H1 (cell line): ENCODE results near the gene PMF1. TPM values are rescaled to one million over a fixed set of nuclear protein-coding genes. Genes with fewer than 3 reads are reported as not detected.

ENCODE experiments used
- CTCF ChIA-PET: fragments of 300-600 bp; sonication (Branson Sonifier 250); formaldehyde crosslinking; loops from one replicate; lab custom pipeline; 2021; ENCODE audit not compliant: partially characterized antibody; lab: Charles Lee
- POLR2A ChIA-PET: fragments of 300-600 bp; sonication (Branson Sonifier 250); formaldehyde crosslinking; loops from one replicate; lab custom pipeline; 2021; ENCODE audit warnings: inconsistent platforms; ENCODE audit not compliant: partially characterized antibody; lab: Charles Lee
- DNase-seq, 2 experiments: peaks; one replicate each; pipeline versions ENCODE4 v3.0.0 to v3.0.0-alpha.2; 2010 to 2022; ENCODE audit warnings: low spot score in 2 of 2, low read depth in 1 of 2, mixed read lengths in 1 of 2
- FAIRE-seq: peaks from 2 replicates; lab custom pipeline; 2011; peaks lifted over from hg19 to GRCh38; lab: Jason Lieb, UNC
- H2AFZ ChIP-seq: 2 replicates; pipeline ENCODE4 v1.8.1; 2012; ENCODE audit warnings: low read length, inconsistent platforms
- H2AK5ac ChIP-seq: 2 replicates; pipeline ENCODE4 v1.6.1; 2013; ENCODE audit warnings: low read depth, low read length
- H2BK120ac ChIP-seq: replicated peaks from 2 replicates; pipeline ENCODE3; 2013; ENCODE audit warnings: low read depth, low read length, inconsistent platforms
- H2BK12ac ChIP-seq: 2 replicates; pipeline ENCODE4 v1.6.1; 2013; ENCODE audit warnings: low read depth, low read length
- H2BK15ac ChIP-seq: 2 replicates; pipeline ENCODE4 v1.6.1; 2013; ENCODE audit warnings: low read length
- H2BK20ac ChIP-seq: 2 replicates; pipeline ENCODE4 v1.6.1; 2013; ENCODE audit warnings: low read length
- H2BK5ac ChIP-seq: 2 replicates; pipeline ENCODE4 v1.6.1; 2013; ENCODE audit warnings: low read depth, low read length
- H3K14ac ChIP-seq: 2 replicates; pipeline ENCODE4 v1.6.1; 2013; ENCODE audit warnings: inconsistent platforms; ENCODE audit not compliant: insufficient read length
- H3K18ac ChIP-seq: 2 replicates; pipeline ENCODE4 v1.6.1; 2013; ENCODE audit warnings: low read length; ENCODE audit errors: extremely low read depth
- H3K23ac ChIP-seq: 2 replicates; pipeline ENCODE4 v1.6.1; 2013; ENCODE audit warnings: inconsistent platforms; ENCODE audit not compliant: insufficient read length
- H3K23me2 ChIP-seq: 2 replicates; pipeline ENCODE4 v1.6.1; 2013; ENCODE audit warnings: low read depth, low read length
- H3K27ac ChIP-seq: 2 replicates; pipeline ENCODE4 v1.6.1; 2011; ENCODE audit warnings: low read depth, low read length, inconsistent platforms
- H3K27me3 ChIP-seq, 4 experiments: replicated peaks in 1 of 4; 1 replicate in 1 of 4; 2 replicates in 3 of 4; pipeline versions ENCODE4 v1.6.1 to v1.8.1; 2011 to 2013; ENCODE audit warnings: low read length in 3 of 4, mild to moderate bottlenecking in 3 of 4, inconsistent platforms in 2 of 4, mixed read lengths in 2 of 4, moderate library complexity in 1 of 4; ENCODE audit not compliant: control insufficient read depth in 3 of 4, insufficient read depth in 3 of 4; ENCODE audit errors: extremely low read depth in 1 of 4
- H3K36me3 ChIP-seq, 4 experiments: 2 replicates each; pipeline versions ENCODE4 v1.6.1 to v1.8.1; 2011 to 2013; ENCODE audit warnings: mild to moderate bottlenecking in 4 of 4, low read length in 3 of 4, moderate library complexity in 2 of 4, control low read depth in 1 of 4, inconsistent platforms in 1 of 4; ENCODE audit not compliant: insufficient read depth in 4 of 4, control insufficient read depth in 2 of 4
- H3K4ac ChIP-seq: replicated peaks from 2 replicates; pipeline ENCODE3; 2013; ENCODE audit warnings: low read length, low read depth, mixed read lengths, inconsistent platforms; ENCODE audit not compliant: insufficient read length
- H3K4me1 ChIP-seq, 4 experiments: replicated peaks in 1 of 4; 1 replicate in 1 of 4; 2 replicates in 3 of 4; pipeline versions ENCODE4 v1.6.1 to v1.8.1; 2011 to 2013; ENCODE audit warnings: low read length in 3 of 4, inconsistent platforms in 2 of 4, mixed read lengths in 1 of 4; ENCODE audit not compliant: insufficient read depth in 4 of 4, control insufficient read depth in 3 of 4
- H3K4me2 ChIP-seq, 2 experiments: 2 replicates each; pipeline versions ENCODE4 v1.6.1 to v1.8.1; 2011 to 2013; ENCODE audit warnings: low read depth in 2 of 2, low read length in 2 of 2, control low read depth in 1 of 2, inconsistent platforms in 1 of 2, mild to moderate bottlenecking in 1 of 2; ENCODE audit not compliant: insufficient read depth in 1 of 2
- H3K4me3 ChIP-seq, 4 experiments: fragments of 200-600, 300-600 bp in 1 of 4; sonication (generic), shearing (Covaris generic), sonication (Bioruptor Twin) in 1 of 4; 2 replicates each; pipeline versions ENCODE4 v1.5.1 to v1.8.1; 2011 to 2016; ENCODE audit warnings: low read length in 4 of 4, low read depth in 3 of 4, control low read depth in 2 of 4, inconsistent platforms in 2 of 4, mild to moderate bottlenecking in 2 of 4, mixed read lengths in 1 of 4, moderate library complexity in 1 of 4; ENCODE audit not compliant: insufficient read depth in 2 of 4; ENCODE audit errors: extremely low read depth in 1 of 4
- H3K56ac ChIP-seq: replicated peaks from 2 replicates; pipeline ENCODE3; 2013; ENCODE audit warnings: low read depth, mild to moderate bottlenecking, mixed read lengths, low read length, inconsistent platforms; ENCODE audit not compliant: insufficient read length
- H3K79me1 ChIP-seq: 2 replicates; pipeline ENCODE4 v1.6.1; 2013; ENCODE audit warnings: low read depth, low read length, control low read depth
- H3K79me2 ChIP-seq, 2 experiments: 2 replicates each; pipeline versions ENCODE4 v1.6.1 to v1.8.1; 2012 to 2013; ENCODE audit warnings: low read length in 2 of 2, mild to moderate bottlenecking in 2 of 2, inconsistent platforms in 1 of 2; ENCODE audit not compliant: insufficient read depth in 2 of 2, control insufficient read depth in 1 of 2
- H3K9ac ChIP-seq, 4 experiments: replicated peaks in 1 of 4; 1 replicate in 1 of 4; 2 replicates in 3 of 4; pipeline versions ENCODE4 v1.6.1 to v1.8.1; 2011 to 2013; ENCODE audit warnings: low read depth in 3 of 4, low read length in 3 of 4, control low read depth in 2 of 4, mild to moderate bottlenecking in 2 of 4, moderate library complexity in 2 of 4, inconsistent platforms in 1 of 4; ENCODE audit errors: extremely low read depth in 1 of 4
- H3K9me3 ChIP-seq, 2 experiments: 2 replicates each; pipeline versions ENCODE4 v1.6.1 to v1.8.1; 2012 to 2013; ENCODE audit warnings: mild to moderate bottlenecking in 2 of 2, moderate library complexity in 2 of 2, control low read depth in 1 of 2, inconsistent platforms in 1 of 2, low read depth in 1 of 2, low read length in 1 of 2, mixed read lengths in 1 of 2; ENCODE audit not compliant: insufficient read depth in 2 of 2
- H4K20me1 ChIP-seq, 2 experiments: replicated peaks in 1 of 2; 2 replicates each; pipeline versions ENCODE3 to v1.8.1; 2011 to 2013; ENCODE audit warnings: inconsistent platforms in 2 of 2, low read length in 2 of 2, mild to moderate bottlenecking in 1 of 2; ENCODE audit not compliant: insufficient read depth in 2 of 2, control insufficient read depth in 1 of 2
- H4K5ac ChIP-seq: 2 replicates; pipeline ENCODE4 v1.6.1; 2013; ENCODE audit warnings: low read length, low read depth, mixed read lengths, inconsistent platforms; ENCODE audit not compliant: insufficient read length
- H4K8ac ChIP-seq: 2 replicates; pipeline ENCODE4 v1.8.0; 2013; ENCODE audit warnings: mild to moderate bottlenecking, moderate library complexity, low read length, inconsistent platforms; ENCODE audit not compliant: insufficient read depth; ENCODE audit errors: extremely low read depth
- H4K91ac ChIP-seq: replicated peaks from 2 replicates; pipeline ENCODE3; 2013; ENCODE audit warnings: low read length, mixed read lengths, inconsistent platforms; ENCODE audit not compliant: insufficient read length
- BCL11A ChIP-seq, 2 experiments: IDR thresholded peaks; one replicate each; pipeline ENCODE4 v1.6.1; 2011; ENCODE audit warnings: low read depth in 2 of 2, low read length in 2 of 2, mild to moderate bottlenecking in 2 of 2
- CHD2 ChIP-seq: IDR thresholded peaks from 2 replicates; pipeline ENCODE4 v1.6.1; 2012; ENCODE audit warnings: low read length, improper control_type of control experiment
- KDM1A ChIP-seq: fragments of 200-600, 300-600 bp; sonication (generic); IDR thresholded peaks from 2 replicates; pipeline ENCODE4 v1.7.1; 2016; ENCODE audit warnings: mild to moderate bottlenecking, low read length, borderline replicate concordance
- RBBP5 ChIP-seq: IDR thresholded peaks from 2 replicates; pipeline ENCODE4 v1.7.1; 2012; ENCODE audit warnings: low read depth, mild to moderate bottlenecking, inconsistent platforms, low read length, moderate library complexity, borderline replicate concordance
- TEAD4 ChIP-seq: IDR thresholded peaks from 2 replicates; pipeline ENCODE4 v1.6.1; 2012; ENCODE audit warnings: low read depth, low read length, inconsistent platforms, mixed read lengths
- WGBS, 2 experiments: shearing (Covaris generic) in 1 of 2; methylation state at CpG; one replicate each; pipeline versions ENCODE4 v1.1.6 to v1.1.7; 2013 to 2015; ENCODE audit warnings: low lambda C conversion rate in 2 of 2, mixed read lengths in 2 of 2, inconsistent platforms in 1 of 2, low coverage in 1 of 2, missing lambda C conversion rate in 1 of 2; ENCODE audit not compliant: insufficient replicate concordance in 2 of 2, insufficient coverage in 1 of 2, insufficient read length in 1 of 2; ENCODE audit errors: extremely low coverage in 1 of 2, missing lambda C conversion rate in 1 of 2; 5-methylcytosine and 5-hydroxymethylcytosine counted together
- polyA plus RNA-seq, 7 experiments: library from polyadenylated mRNA; depleted of rRNA in 3 of 7; stranded (reverse) in 5 of 7; unstranded in 2 of 7; fragments of >200 nt in 5 of 7; fragments of 200-250 nt in 2 of 7; gene quantifications; 1 replicate in 5 of 7; 2 replicates in 1 of 7; 4 replicates in 1 of 7; pipeline versions ENCODE4 v1.2.1 to v1.2.3, GENCODE V29; 2011 to 2013; ENCODE audit warnings: missing spikeins in 2 of 7, mixed read lengths in 2 of 7
- total RNA-seq: library from RNA; stranded (reverse); fragmentation: NEBNext Ultra II Directional; extraction: Animal tissue kit (Norgen Biotek cat#: 25700); gene quantifications from 2 replicates; pipeline ENCODE4 v1.2.1, GENCODE V29; 2021

Gene PMF1
- total and polyA plus RNA-seq, 2 of the 8 experiments (the other 6 are each of a cell fraction or from before 2014, with no cell fraction given) = 113 to 296 TPM

GRCh38 chr1:156244712-156245111 is 31.9 kb downstream of the PMF1 start:
- H4K20me1 ChIP-seq = peaks cover 2 to 11% of the 10 kb centered on the region in 2 experiments
- H4K5ac ChIP-seq = no peak overlapping the region
- H3K4ac ChIP-seq = no peak overlapping the region
- FAIRE-seq (no peak), DNase-seq (no peak)
- no peak overlapping the region for H3K56ac ChIP-seq
- H3K27me3 ChIP-seq = no peaks in the 10 kb centered on the region
- H2AK5ac ChIP-seq = no peak overlapping the region
- H3K9me3 ChIP-seq = no peaks in the 10 kb centered on the region
- H3K79me1 ChIP-seq = 0 out of 2 replicates have a peak, but pooled peaks cover 2% of the 10 kb centered on the region
- H3K4me3 ChIP-seq = no peak overlapping the region
- no peaks in the 10 kb centered on the region for H3K23me2 ChIP-seq
- H2BK20ac ChIP-seq = no peak overlapping the region
- H2AFZ ChIP-seq = no peak overlapping the region
- ChIA-PET CTCF (interaction anchor here (0.6 to 47.2 kb wide), 7 partner anchors 11 to 153 kb away, joined by 3 to 1265 read pairs (median 5); partner anchors contain the start of gene SEMA4A), POLR2A (interaction anchor here (1.0 to 11.8 kb wide), 8 partner anchors 10 to 104 kb away, joined by 3 to 102 read pairs (median 8); partner anchors contain the start of genes PMF1, SEMA4A, SMG5 and TMEM79)
- peak overlapping the region in 1 of 2 experiments; percentile 30; a peak in 1 of 4 replicates for H3K4me2 ChIP-seq
- H3K27ac ChIP-seq = no peak overlapping the region
- H2BK5ac ChIP-seq = no peak overlapping the region
- no peak overlapping the region for H3K9ac ChIP-seq
- H4K8ac ChIP-seq = 0 out of 2 replicates have a peak overlapping the region, but pooled peaks have one; percentile 29
- peaks cover 0 to 10% (median 3%) of the 10 kb centered on the region in 4 experiments; a peak in 5 of 8 replicates for H3K36me3 ChIP-seq
- 91% methylated on average over 17 of the region's 17 CpGs; no CpG with 5 or more reads in 1 of the 2 experiments for WGBS, 2 experiments
- H3K4me1 ChIP-seq = peaks cover 0 to 16% (median 9%) of the 10 kb centered on the region in 4 experiments
- H3K79me2 ChIP-seq = no peaks in the 10 kb centered on the region
- H3K23ac ChIP-seq = no peak overlapping the region
- no peak overlapping the region for H2BK120ac ChIP-seq
- no peak overlapping the region for H2BK12ac ChIP-seq
- H3K14ac ChIP-seq = no peak overlapping the region
- H3K18ac ChIP-seq = no peak overlapping the region
- H2BK15ac ChIP-seq = no peak overlapping the region
- H4K91ac ChIP-seq = no peak overlapping the region
- no peak for TF ChIP-seq TEAD4
- TF ChIP-seq RBBP5 = no peak
- no peak for TF ChIP-seq CHD2
- TF ChIP-seq KDM1A = no peak
- TF ChIP-seq BCL11A (IDR thresholded peaks at IDR 0.05; ENCODE audit: low read depth in 2 of 2, low read length in 2 of 2) = no peak
